GM23338 (cell line): ENCODE measurements around the gene NDUFV1. TPM values are rescaled to one million over a fixed set of nuclear protein-coding genes. Genes with fewer than 3 reads are reported as not detected.

Experiments used
- ATAC-seq: fragments of 200-7000 bp; cut with Tn5 transposase; 3 replicates; pipeline ENCODE4 v1.9.1; 2020
- DNase-seq: peaks from one replicate; pipeline ENCODE4 v3.0.0-alpha.2; 2015; ENCODE audit warnings: low spot score
- H2AFZ ChIP-seq: fragments of 200-600 bp; sonication (generic); 2 replicates; pipeline ENCODE4 v1.8.0; 2016; ENCODE audit warnings: antibody characterized with exemption, mild to moderate bottlenecking, moderate library complexity
- H3F3A ChIP-seq: fragments of 200-600 bp; sonication (generic); replicated peaks from 2 replicates; pipeline ENCODE4 v1.8.0; 2017; ENCODE audit warnings: antibody characterized with exemption, mixed run types, low read depth
- H3K27ac ChIP-seq: fragments of 200-600 bp; sonication (generic); 2 replicates; pipeline ENCODE4 v1.6.1; 2016; ENCODE audit warnings: low read depth
- H3K27me3 ChIP-seq: fragments of 200-600 bp; sonication (generic); 2 replicates; pipeline ENCODE4 v1.8.0; 2016; ENCODE audit warnings: mild to moderate bottlenecking, mixed run types, moderate library complexity; ENCODE audit not compliant: insufficient read depth
- H3K36me3 ChIP-seq: fragments of 200-600 bp; sonication (generic); 2 replicates; pipeline ENCODE4 v1.8.0; 2016; ENCODE audit warnings: mild to moderate bottlenecking; ENCODE audit not compliant: insufficient read depth
- H3K4me1 ChIP-seq: fragments of 200-600 bp; sonication (generic); 2 replicates; pipeline ENCODE4 v1.8.0; 2016; ENCODE audit warnings: mild to moderate bottlenecking, moderate library complexity; ENCODE audit not compliant: insufficient read depth
- H3K4me2 ChIP-seq: fragments of 200-600 bp; sonication (generic); 2 replicates; pipeline ENCODE4 v1.7.1; 2017; ENCODE audit warnings: mixed run types
- H3K4me3 ChIP-seq: fragments of 200-600 bp; sonication (generic); 2 replicates; pipeline ENCODE4 v1.6.1; 2016; ENCODE audit warnings: mixed run types
- H3K79me2 ChIP-seq: fragments of 200-600 bp; sonication (generic); replicated peaks from 2 replicates; pipeline ENCODE4 v1.8.0; 2017; ENCODE audit warnings: mild to moderate bottlenecking; ENCODE audit not compliant: insufficient read depth
- H3K9me2 ChIP-seq: fragments of 200-600 bp; sonication (generic); 2 replicates; pipeline ENCODE4 v1.8.0; 2017; ENCODE audit not compliant: insufficient read depth
- H4K20me1 ChIP-seq: fragments of 200-600 bp; sonication (generic); replicated peaks from 2 replicates; pipeline ENCODE4 v1.8.0; 2017; ENCODE audit warnings: mild to moderate bottlenecking; ENCODE audit not compliant: insufficient read depth
- H3K27ac Mint-ChIP-seq: 2 replicates; pipeline ENCODE4 v1.8.0; 2020; ENCODE audit warnings: inconsistent platforms, mild to moderate bottlenecking, moderate library complexity, mixed read lengths
- H3K27me3 Mint-ChIP-seq: 3 replicates; pipeline ENCODE4 v1.8.0; 2022; ENCODE audit warnings: low read depth, mild to moderate bottlenecking, moderate library complexity, mixed read lengths, inconsistent platforms; ENCODE audit not compliant: insufficient read depth, poor library complexity
- H3K36me3 Mint-ChIP-seq: 3 replicates; pipeline ENCODE4 v1.8.0; 2021; ENCODE audit warnings: low read depth, mild to moderate bottlenecking, inconsistent platforms, moderate library complexity, mixed read lengths
- H3K4me1 Mint-ChIP-seq: 3 replicates; pipeline ENCODE4 v1.8.0; 2020; ENCODE audit warnings: mild to moderate bottlenecking, inconsistent platforms, mixed read lengths
- H3K4me3 Mint-ChIP-seq: 3 replicates; pipeline ENCODE4 v1.8.0; 2021; ENCODE audit warnings: moderate library complexity, mild to moderate bottlenecking, inconsistent platforms, mixed read lengths
- H3K9me3 Mint-ChIP-seq: 3 replicates; pipeline ENCODE4 v1.8.0; 2020; ENCODE audit warnings: moderate library complexity, mild to moderate bottlenecking, inconsistent platforms, mixed read lengths
- CREB1 ChIP-seq: fragments of 250-450 bp; sonication (Bioruptor Pico); IDR thresholded peaks from 2 replicates; pipeline ENCODE4 v1.5.0; 2020; ENCODE audit warnings: low read depth, mild to moderate bottlenecking, moderate library complexity
- EZH2 ChIP-seq: fragments of 200-600 bp; sonication (generic); IDR thresholded peaks from one replicate; pipeline ENCODE4 v1.8.0; 2017; ENCODE audit warnings: antibody characterized with exemption, mild to moderate bottlenecking, low read depth; ENCODE audit not compliant: unreplicated experiment
- POLR2AphosphoS5 ChIP-seq: IDR thresholded peaks from 2 replicates; pipeline ENCODE4 v1.6.1; 2016; ENCODE audit warnings: antibody characterized with exemption, low read depth
- REST ChIP-seq: IDR thresholded peaks from one replicate; pipeline ENCODE4 v1.6.1; 2018; ENCODE audit warnings: antibody characterized with exemption; ENCODE audit not compliant: unreplicated experiment
- ZNF462 ChIP-seq: fragments of 250-450 bp; sonication (Bioruptor Pico); IDR thresholded peaks from 2 replicates; pipeline ENCODE4 v1.5.0; 2020; ENCODE audit warnings: mild to moderate bottlenecking, moderate library complexity
- polyA plus RNA-seq: library from polyadenylated mRNA; unstranded; fragments of >200 nt; fragmentation: Nextera tagmentation; extraction: Ambion mirVana; gene quantifications from 2 replicates; pipeline ENCODE4 v1.2.1, GENCODE V29; 2016
- total RNA-seq: library from RNA; depleted of rRNA; stranded (reverse); fragments of >200 nt; shearing (Covaris generic); gene quantifications from 2 replicates; pipeline ENCODE4 v1.2.3, GENCODE V29; 2014

NDUFV1 gene
- total and polyA plus RNA-seq, 2 experiments from 2014 or later, result 104 to 241 TPM

GRCh38 chr11:67609316-67609715 lies 2.6 kb downstream of the NDUFV1 start:
- ATAC-seq (no peak), DNase-seq (no peak)
- Mint-ChIP-seq H3K36me3 (peaks cover 29% of the 10 kb centered on the region), H3K4me1 (peaks cover 16% of the 10 kb centered on the region), H3K4me3 (no peak overlapping the region), H3K27me3 (peaks cover 8% of the 10 kb centered on the region), H3K9me3 (no peaks in the 10 kb centered on the region; the same call in 2 of the 3 replicates), H3K27ac (no peak overlapping the region)
- no peak overlapping the region for H2AFZ ChIP-seq
- H3K4me2 ChIP-seq, result no peak overlapping the region
- H3F3A ChIP-seq, result 0 out of 2 replicates have a peak, but pooled peaks cover 3% of the 10 kb centered on the region
- TF ChIP-seq REST (no peak), EZH2 (no peak), ZNF462 (no peak), POLR2AphosphoS5 (no peak), CREB1 (CRISPR knock-in tag) (no peak)
- H3K4me3 ChIP-seq, result no peak overlapping the region
- H3K36me3 ChIP-seq, result no peaks in the 10 kb centered on the region
- H3K9me2 ChIP-seq, result no peaks in the 10 kb centered on the region
- H3K27me3 ChIP-seq, result no peaks in the 10 kb centered on the region
- peaks cover 22% of the 10 kb centered on the region for H3K4me1 ChIP-seq
- H3K79me2 ChIP-seq, result peaks cover 9% of the 10 kb centered on the region; the same call in 1 of the 2 replicates
- no peaks in the 10 kb centered on the region for H4K20me1 ChIP-seq
- H3K27ac ChIP-seq, result no peak overlapping the region
